Kidney (tissue), 14 donors: ENCODE data around the gene PPID. TPM values are rescaled to one million over a fixed set of nuclear protein-coding genes. Genes with fewer than 3 reads are reported as not detected.

Source experiments
- DNase-seq, 5 donors: peaks; one replicate each; pipeline ENCODE4 v3.0.0-alpha.2; 2013 to 2020
- FAIRE-seq: peaks from 2 replicates; lab custom pipeline; 2012; peaks lifted over from hg19 to GRCh38; lab: Jason Lieb, UNC
- H3K27ac ChIP-seq, 2 donors: one replicate each; pipeline ENCODE4 v1.7.0; 2013; ENCODE audit warnings: low read depth in 2 of 2, low read length in 2 of 2, inconsistent platforms in 1 of 2
- H3K27me3 ChIP-seq: one replicate; pipeline ENCODE4 v1.7.1; 2013; ENCODE audit warnings: low read length, inconsistent platforms; ENCODE audit not compliant: control insufficient read depth, insufficient read depth
- H3K36me3 ChIP-seq, 3 donors: one replicate each; pipeline versions ENCODE4 v1.7.0 to v1.7.1; 2013; ENCODE audit warnings: low read length in 3 of 3, control low read depth in 1 of 3, inconsistent platforms in 1 of 3; ENCODE audit not compliant: insufficient read depth in 3 of 3, control insufficient read depth in 2 of 3
- H3K4me1 ChIP-seq, 3 donors: one replicate each; pipeline versions ENCODE4 v1.7.0 to v1.7.1; 2013; ENCODE audit warnings: low read length in 3 of 3, inconsistent platforms in 1 of 3, low read depth in 1 of 3; ENCODE audit not compliant: control insufficient read depth in 2 of 3, insufficient read depth in 2 of 3
- H3K4me3 ChIP-seq, 3 donors: one replicate each; pipeline versions ENCODE4 v1.7.0 to v1.8.1; 2013; ENCODE audit warnings: low read length in 3 of 3, control low read depth in 1 of 3, inconsistent platforms in 1 of 3
- H3K9ac ChIP-seq, 3 donors: one replicate each; pipeline versions ENCODE4 v1.7.0 to v1.7.1; 2013; ENCODE audit warnings: low read length in 3 of 3, control low read depth in 1 of 3, inconsistent platforms in 1 of 3
- H3K9me3 ChIP-seq, 3 donors: one replicate each; pipeline versions ENCODE4 v1.7.0 to v1.7.1; 2013; ENCODE audit warnings: low read length in 3 of 3, control low read depth in 1 of 3, inconsistent platforms in 1 of 3; ENCODE audit not compliant: control insufficient read depth in 2 of 3, insufficient read depth in 1 of 3
- intact Hi-C: fragments of 100-400 bp; cut with DNase I; formaldehyde crosslinking; loops from one replicate; pipeline ENCODE4 v1.11.1; 2022
- polyA plus RNA-seq: library from polyadenylated mRNA; stranded (reverse); fragments of 350-450 nt; fragmentation: Illumina TruSeq; extraction: RNeasy Lipid Tissue Mini Kit (QIAGEN cat#74804); gene quantifications from one replicate; pipeline ENCODE4 v1.2.3, GENCODE V29; 2014; ENCODE audit warnings: low read depth, low replicate concordance; ENCODE audit not compliant: insufficient read depth
- total RNA-seq: library from RNA; stranded (reverse); fragmentation: NEBNext Ultra II Directional; extraction: Animal tissue kit (Norgen Biotek cat#: 25700); gene quantifications from one replicate; pipeline ENCODE4 v1.2.1, GENCODE V29; 2021
- TF ChIP-seq, protein P1 (sequence below): IDR thresholded peaks from 3 replicates; pipeline ENCODE4 v1.5.1; 2012; ENCODE audit warnings: mild to moderate bottlenecking, moderate library complexity, borderline replicate concordance; ENCODE audit not compliant: insufficient read depth; ENCODE audit errors: extremely low read depth
- donor health status: control.
- donor health status: control.
- donor health status: control.
- donor health status: control.
- donor health status: control.
- donor health status: DM: yes; HTN: yes; CAD: no.
- donor health status: Normal renal cell carcinoma (clear cell type).

Gene PPID
- total and polyA plus RNA-seq, 2 donors from 2014 or later, result 15.7 to 41.9 TPM

GRCh38 chr4:158769175-158769921 lies 46.2 kb upstream of the PPID start:
- intact Hi-C loops, result no loop called here
- TF ChIP-seq, protein P1, sequence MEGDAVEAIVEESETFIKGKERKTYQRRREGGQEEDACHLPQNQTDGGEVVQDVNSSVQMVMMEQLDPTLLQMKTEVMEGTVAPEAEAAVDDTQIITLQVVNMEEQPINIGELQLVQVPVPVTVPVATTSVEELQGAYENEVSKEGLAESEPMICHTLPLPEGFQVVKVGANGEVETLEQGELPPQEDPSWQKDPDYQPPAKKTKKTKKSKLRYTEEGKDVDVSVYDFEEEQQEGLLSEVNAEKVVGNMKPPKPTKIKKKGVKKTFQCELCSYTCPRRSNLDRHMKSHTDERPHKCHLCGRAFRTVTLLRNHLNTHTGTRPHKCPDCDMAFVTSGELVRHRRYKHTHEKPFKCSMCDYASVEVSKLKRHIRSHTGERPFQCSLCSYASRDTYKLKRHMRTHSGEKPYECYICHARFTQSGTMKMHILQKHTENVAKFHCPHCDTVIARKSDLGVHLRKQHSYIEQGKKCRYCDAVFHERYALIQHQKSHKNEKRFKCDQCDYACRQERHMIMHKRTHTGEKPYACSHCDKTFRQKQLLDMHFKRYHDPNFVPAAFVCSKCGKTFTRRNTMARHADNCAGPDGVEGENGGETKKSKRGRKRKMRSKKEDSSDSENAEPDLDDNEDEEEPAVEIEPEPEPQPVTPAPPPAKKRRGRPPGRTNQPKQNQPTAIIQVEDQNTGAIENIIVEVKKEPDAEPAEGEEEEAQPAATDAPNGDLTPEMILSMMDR, result no peak
- H3K4me1 ChIP-seq, result peaks cover 0 to 12% (median 11%) of the 10 kb centered on the region in 3 donors
- FAIRE-seq, result no peak
- H3K27me3 ChIP-seq, result no peaks in the 10 kb centered on the region
- peak; percentile 48 to 85 (median 61) for DNase-seq
- H3K27ac ChIP-seq, result peak overlapping the region; percentile 51 to 86
- no peaks in the 10 kb centered on the region for H3K36me3 ChIP-seq
- H3K9ac ChIP-seq, result peak overlapping the region; percentile 43 to 94 (median 76)
- H3K9me3 ChIP-seq, result no peaks in the 10 kb centered on the region
- H3K4me3 ChIP-seq, result peak overlapping the region; percentile 66 to 83 (median 81)

DNA sequence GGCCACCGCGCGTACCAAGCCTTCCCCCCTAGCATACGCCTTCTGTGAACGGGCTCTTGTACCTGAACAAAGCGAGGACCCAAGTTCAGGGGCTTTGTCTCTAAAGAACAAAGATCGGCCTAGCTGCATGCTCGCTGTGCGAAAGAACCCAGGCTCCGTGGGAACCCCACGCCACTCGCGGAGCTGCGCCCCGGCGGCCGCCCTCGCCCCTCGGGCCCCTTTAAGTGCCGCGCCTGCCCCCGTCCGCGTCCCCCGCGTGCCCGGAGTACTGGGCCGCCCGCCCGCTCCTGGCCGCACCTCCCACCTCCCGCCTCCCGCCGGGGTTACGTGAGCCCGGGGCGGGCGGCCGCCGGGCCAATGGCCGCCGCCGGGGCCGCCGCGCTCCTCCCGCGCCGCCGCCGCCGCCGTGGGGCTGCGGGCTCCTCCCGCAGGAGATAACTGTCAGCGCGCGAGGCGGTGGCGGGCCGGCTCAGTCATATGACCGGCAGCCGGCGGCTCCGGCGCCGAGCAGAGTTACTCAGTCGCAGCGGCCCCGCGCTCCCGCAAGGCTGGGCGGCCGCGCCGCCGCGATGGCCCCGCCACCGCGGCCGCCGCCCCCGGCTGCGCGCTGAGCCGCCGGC lies 45.5 kb upstream of the PPID start, which contains the start of gene FNIP2:
Gene FNIP2, plus strand, starts transcription at position 472 of the 620 bp plus-strand sequence. CDS start 187 bp downstream, outside the sequence.
- Histone ChIP-seq H3K4me3 (peak within 1 kb of the TSS; percentile 87), H3K27me3 (no peaks in the 10 kb centered on the region), H3K4me1 (peaks cover 0 to 12% (median 11%) of the 10 kb centered on the region in 3 donors), H3K36me3 (no peaks in the 10 kb centered on the region), H3K27ac (peak within 1 kb of the TSS; percentile 92 to 93), H3K9me3 (no peaks in the 10 kb centered on the region), H3K9ac (peak within 1 kb of the TSS; percentile 76 to 94 (median 92))
- intact Hi-C loops, result no loop called here
- TF ChIP-seq, protein P1, result no peak
- peak; percentile 86 to 94 (median 90) for DNase-seq
- no peak for FAIRE-seq

DNA sequence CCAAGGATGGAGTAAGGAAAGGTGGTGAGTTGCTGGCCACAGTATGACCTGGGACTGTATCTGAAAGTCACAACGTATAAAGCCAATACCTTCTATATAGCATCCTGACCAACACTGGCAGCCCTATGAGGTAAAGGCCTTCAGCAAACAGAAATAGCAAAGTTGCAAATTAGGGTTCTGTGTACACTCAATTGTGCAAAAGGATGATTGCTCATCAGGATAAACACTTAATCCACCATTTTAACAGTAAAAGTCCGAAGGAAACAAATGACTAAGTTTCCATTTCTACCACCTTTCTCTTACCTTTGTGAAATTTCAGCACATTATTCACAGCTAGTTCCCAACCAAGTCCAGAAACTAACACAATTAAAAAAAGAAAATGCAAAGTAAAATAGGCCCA lies 44.3 kb upstream of the PPID start:
- peaks cover 0 to 9% (median 8%) of the 10 kb centered on the region in 3 donors for H3K4me1 ChIP-seq
- no peak overlapping the region for H3K27ac ChIP-seq
- intact Hi-C loops, result no loop called here
- H3K36me3 ChIP-seq, result no peaks in the 10 kb centered on the region
- H3K9ac ChIP-seq, result no peak overlapping the region
- H3K9me3 ChIP-seq, result no peaks in the 10 kb centered on the region
- TF ChIP-seq, protein P1, result no peak
- no peak for FAIRE-seq
- no peak for DNase-seq
- H3K4me3 ChIP-seq, result peak overlapping the region in 1 of 3 donors; percentile 87
- no peaks in the 10 kb centered on the region for H3K27me3 ChIP-seq
